ENCODE measurements around the gene LDB3. TPM values are rescaled to one million over a fixed set of nuclear protein-coding genes. Genes with fewer than 3 reads are reported as not detected.

Gene LDB3
- total and polyA plus RNA-seq, 12 donors = 162 to 1,738 (median 1,513) TPM

GRCh38 chr10:86652361-86653202 is 15.7 kb upstream of the LDB3 start:
- DNase-seq (no peak), ATAC-seq (no peak)
- H3K4me1 ChIP-seq = peaks cover 5 to 49% (median 30%) of the 10 kb centered on the region in 9 donors
- intact Hi-C loops (cut with DNase I) = no loop called here
- H3K4me3 ChIP-seq = no peak overlapping the region
- no peaks in the 10 kb centered on the region for H3K36me3 ChIP-seq
- WGBS, 2 donors = 75% methylated on average over 14 of the region's 14 CpGs
- TF ChIP-seq, protein P1, sequence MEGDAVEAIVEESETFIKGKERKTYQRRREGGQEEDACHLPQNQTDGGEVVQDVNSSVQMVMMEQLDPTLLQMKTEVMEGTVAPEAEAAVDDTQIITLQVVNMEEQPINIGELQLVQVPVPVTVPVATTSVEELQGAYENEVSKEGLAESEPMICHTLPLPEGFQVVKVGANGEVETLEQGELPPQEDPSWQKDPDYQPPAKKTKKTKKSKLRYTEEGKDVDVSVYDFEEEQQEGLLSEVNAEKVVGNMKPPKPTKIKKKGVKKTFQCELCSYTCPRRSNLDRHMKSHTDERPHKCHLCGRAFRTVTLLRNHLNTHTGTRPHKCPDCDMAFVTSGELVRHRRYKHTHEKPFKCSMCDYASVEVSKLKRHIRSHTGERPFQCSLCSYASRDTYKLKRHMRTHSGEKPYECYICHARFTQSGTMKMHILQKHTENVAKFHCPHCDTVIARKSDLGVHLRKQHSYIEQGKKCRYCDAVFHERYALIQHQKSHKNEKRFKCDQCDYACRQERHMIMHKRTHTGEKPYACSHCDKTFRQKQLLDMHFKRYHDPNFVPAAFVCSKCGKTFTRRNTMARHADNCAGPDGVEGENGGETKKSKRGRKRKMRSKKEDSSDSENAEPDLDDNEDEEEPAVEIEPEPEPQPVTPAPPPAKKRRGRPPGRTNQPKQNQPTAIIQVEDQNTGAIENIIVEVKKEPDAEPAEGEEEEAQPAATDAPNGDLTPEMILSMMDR (IDR thresholded peaks at IDR 0.05) = no peak
- peaks cover 0 to 5% (median 0%) of the 10 kb centered on the region in 7 donors for H3K27me3 ChIP-seq
- no peak overlapping the region for H3K27ac ChIP-seq
- H3K9me3 ChIP-seq = no peaks in the 10 kb centered on the region

- Histone ChIP-seq H3K4me3 (no peak overlapping the region), H3K4me1 (peaks cover 5 to 51% (median 30%) of the 10 kb centered on the region in 9 donors), H3K36me3 (no peaks in the 10 kb centered on the region), H3K27ac (no peak overlapping the region), H3K9me3 (no peaks in the 10 kb centered on the region), H3K27me3 (peaks cover 0 to 5% (median 0%) of the 10 kb centered on the region in 7 donors)
- DNase-seq = no peak
- intact Hi-C loops (cut with DNase I) = no loop called here
- WGBS, 2 donors = 85 to 86% methylated on average over 3 of the region's 3 CpGs
- ATAC-seq = no peak
- TF ChIP-seq, protein P1 (IDR thresholded peaks at IDR 0.05) = no peak
Measured at GRCh38 chr10:86653379-86653778, 14.9 kb upstream of the LDB3 start.

- Histone ChIP-seq H3K4me3 (no peak overlapping the region), H3K36me3 (no peaks in the 10 kb centered on the region), H3K4me1 (peaks cover 5 to 51% (median 32%) of the 10 kb centered on the region in 9 donors), H3K9me3 (no peaks in the 10 kb centered on the region), H3K27ac (no peak overlapping the region), H3K27me3 (peaks cover 0 to 5% (median 0%) of the 10 kb centered on the region in 7 donors)
- DNase-seq (no peak), ATAC-seq (no peak)
- WGBS, 2 donors = 96 to 100% methylated on average over 3 of the region's 3 CpGs
- TF ChIP-seq, protein P1 (IDR thresholded peaks at IDR 0.05) = no peak
- intact Hi-C loops (cut with DNase I) = no loop called here
Measured at GRCh38 chr10:86653987-86654386, 14.3 kb upstream of the LDB3 start.

GRCh38 chr10:86654411-86655172 is 13.7 kb upstream of the LDB3 start, which contains the start of gene OPN4:
TSS of gene OPN4 (plus strand) at chr10:86654547. CDS start at chr10:86654784, 237 bp downstream.
- Histone ChIP-seq H3K9me3 (no peaks in the 10 kb centered on the region), H3K4me3 (no peak within 1 kb of the TSS), H3K27ac (no peak within 1 kb of the TSS), H3K4me1 (peaks cover 0 to 51% (median 26%) of the 10 kb centered on the region in 9 donors), H3K36me3 (no peaks in the 10 kb centered on the region), H3K27me3 (peaks cover 0 to 5% (median 0%) of the 10 kb centered on the region in 7 donors)
- ATAC-seq (no peak), DNase-seq (no peak)
- WGBS, 2 donors = 86 to 94% methylated on average over 16 to 17 of the region's 17 CpGs
- TF ChIP-seq, protein P1 (IDR thresholded peaks at IDR 0.05) = no peak
- intact Hi-C loops (cut with DNase I) = no loop called here

Data from heart right ventricle (tissue), 16 donors.